Bronchial epithelial cell (primary cell): ENCODE results near the gene ANKRD53. TPM values are rescaled to one million over a fixed set of nuclear protein-coding genes. Genes with fewer than 3 reads are reported as not detected.
A peak's percentile ranks its signal among the peaks of the same experiment; 100 is the strongest.

Experiments used
- DNase-seq: peaks from one replicate; pipeline ENCODE4 v3.0.0-alpha.2; 2010; ENCODE audit warnings: low read depth
- FAIRE-seq: peaks from 2 replicates; lab custom pipeline; 2011; peaks lifted over from hg19 to GRCh38; lab: Jason Lieb, UNC
- H3K27me3 ChIP-seq: 2 replicates; pipeline ENCODE4 v1.5.1; 2011; ENCODE audit warnings: low read length; ENCODE audit not compliant: control insufficient read depth, insufficient read depth
- H3K36me3 ChIP-seq: 2 replicates; pipeline ENCODE4 v1.5.1; 2011; ENCODE audit warnings: low read length; ENCODE audit not compliant: control insufficient read depth, insufficient read depth
- H3K4me3 ChIP-seq: 2 replicates; pipeline ENCODE4 v1.5.1; 2011; ENCODE audit warnings: mild to moderate bottlenecking, low read depth, low read length, control low read depth
- total RNA-seq: library from RNA; depleted of rRNA; stranded (reverse); fragments of >200 nt; gene quantifications from 2 replicates; pipeline ENCODE4 v1.2.1, GENCODE V29; 2014
- TF ChIP-seq, protein P1 (sequence below): IDR thresholded peaks from 2 replicates; pipeline ENCODE4 v1.5.1; 2011; ENCODE audit warnings: mild to moderate bottlenecking, moderate library complexity, low read length, control low read depth, inconsistent platforms; ENCODE audit not compliant: insufficient read depth, severe bottlenecking

ANKRD53 gene
- total RNA-seq, 1 donor from 2014 or later, result not detected

DNA sequence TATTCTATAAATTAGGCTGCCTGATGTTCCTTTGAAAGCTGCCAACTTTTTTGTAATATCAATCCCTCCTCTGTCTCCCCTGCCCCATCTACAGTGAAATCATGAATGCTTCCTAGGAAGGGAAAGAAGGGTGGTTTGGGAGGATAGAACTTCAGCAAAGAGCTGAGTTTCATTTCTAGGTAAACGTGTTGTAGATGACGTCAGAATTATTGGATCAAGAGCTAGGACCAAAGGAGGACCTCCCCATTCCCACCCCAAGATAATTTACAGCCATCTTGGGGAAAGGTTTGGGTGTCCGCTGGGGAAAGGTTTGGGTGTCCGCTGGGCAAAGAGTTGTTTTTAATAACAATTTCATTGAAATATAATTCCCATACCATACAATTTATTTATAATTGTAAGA lies 11.2 kb upstream of the ANKRD53 start:
- no peaks in the 10 kb centered on the region for H3K27me3 ChIP-seq
- FAIRE-seq, result no peak
- H3K36me3 ChIP-seq, result no peaks in the 10 kb centered on the region
- TF ChIP-seq, protein P1, sequence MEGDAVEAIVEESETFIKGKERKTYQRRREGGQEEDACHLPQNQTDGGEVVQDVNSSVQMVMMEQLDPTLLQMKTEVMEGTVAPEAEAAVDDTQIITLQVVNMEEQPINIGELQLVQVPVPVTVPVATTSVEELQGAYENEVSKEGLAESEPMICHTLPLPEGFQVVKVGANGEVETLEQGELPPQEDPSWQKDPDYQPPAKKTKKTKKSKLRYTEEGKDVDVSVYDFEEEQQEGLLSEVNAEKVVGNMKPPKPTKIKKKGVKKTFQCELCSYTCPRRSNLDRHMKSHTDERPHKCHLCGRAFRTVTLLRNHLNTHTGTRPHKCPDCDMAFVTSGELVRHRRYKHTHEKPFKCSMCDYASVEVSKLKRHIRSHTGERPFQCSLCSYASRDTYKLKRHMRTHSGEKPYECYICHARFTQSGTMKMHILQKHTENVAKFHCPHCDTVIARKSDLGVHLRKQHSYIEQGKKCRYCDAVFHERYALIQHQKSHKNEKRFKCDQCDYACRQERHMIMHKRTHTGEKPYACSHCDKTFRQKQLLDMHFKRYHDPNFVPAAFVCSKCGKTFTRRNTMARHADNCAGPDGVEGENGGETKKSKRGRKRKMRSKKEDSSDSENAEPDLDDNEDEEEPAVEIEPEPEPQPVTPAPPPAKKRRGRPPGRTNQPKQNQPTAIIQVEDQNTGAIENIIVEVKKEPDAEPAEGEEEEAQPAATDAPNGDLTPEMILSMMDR, result no peak
- DNase-seq, result no peak
- H3K4me3 ChIP-seq, result no peak overlapping the region

GRCh38 chr2:70974592-70974991 lies 3.8 kb upstream of the ANKRD53 start:
- TF ChIP-seq, protein P1, result no peak
- no peak for FAIRE-seq
- Histone ChIP-seq H3K36me3 (no peaks in the 10 kb centered on the region), H3K4me3 (no peak overlapping the region), H3K27me3 (no peaks in the 10 kb centered on the region)
- no peak for DNase-seq

GRCh38 chr2:70975237-70975636 lies 3.2 kb upstream of the ANKRD53 start:
- TF ChIP-seq, protein P1, result no peak
- FAIRE-seq, result no peak
- Histone ChIP-seq H3K36me3 (no peaks in the 10 kb centered on the region), H3K4me3 (no peak overlapping the region), H3K27me3 (no peaks in the 10 kb centered on the region)
- DNase-seq, result no peak

GRCh38 chr2:70977605-70978205 lies 725 bp upstream of the ANKRD53 start:
- FAIRE-seq (no peak), DNase-seq (peak; percentile 88)
- TF ChIP-seq, protein P1, result no peak
- Histone ChIP-seq H3K4me3 (peak overlapping the region; percentile 51), H3K36me3 (no peaks in the 10 kb centered on the region), H3K27me3 (no peaks in the 10 kb centered on the region)

- no peak for FAIRE-seq
- H3K27me3 ChIP-seq, result no peaks in the 10 kb centered on the region
- TF ChIP-seq, protein P1, result no peak
- DNase-seq, result no peak
- H3K36me3 ChIP-seq, result no peaks in the 10 kb centered on the region
- peak overlapping the region; percentile 51 for H3K4me3 ChIP-seq
These were observed 704 bp downstream of the ANKRD53 start for GRCh38 chr2:70979180-70979488.

DNA sequence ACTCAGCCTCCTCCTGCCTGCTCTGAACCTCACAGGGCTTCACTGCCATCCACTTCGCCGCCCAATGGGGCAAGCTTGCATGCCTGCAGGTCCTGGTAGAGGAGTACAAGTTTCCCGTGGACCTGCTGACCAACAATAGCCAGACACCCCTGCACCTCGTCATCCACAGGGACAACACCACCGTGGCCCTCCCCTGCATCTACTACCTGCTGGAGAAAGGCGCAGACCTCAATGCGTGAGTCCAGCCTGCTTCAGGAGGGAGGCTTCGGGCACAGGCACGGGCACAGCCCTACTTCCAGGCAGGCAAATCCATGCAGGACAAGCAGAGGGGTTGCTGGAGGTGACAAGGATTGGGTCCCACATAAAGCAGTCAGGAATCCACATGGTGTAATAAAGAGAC lies 1.2 kb downstream of the ANKRD53 start:
- no peaks in the 10 kb centered on the region for H3K36me3 ChIP-seq
- FAIRE-seq, result no peak
- no peaks in the 10 kb centered on the region for H3K27me3 ChIP-seq
- H3K4me3 ChIP-seq, result no peak overlapping the region
- TF ChIP-seq, protein P1, result no peak
- no peak for DNase-seq
